IMR-90 (cell line): ENCODE measurements around the gene RGS12.

ENCODE experiments used
- BHLHE40 ChIP-seq: fragments of 150-350 bp; IDR thresholded peaks from 2 replicates; pipeline ENCODE4 v1.6.1; 2016; ENCODE audit warnings: mild to moderate bottlenecking, low read depth, low read length
- CEBPB ChIP-seq: IDR thresholded peaks from 2 replicates; pipeline ENCODE4 v1.6.1; 2012; ENCODE audit warnings: low read depth, low read length, improper control_type of control experiment
- CTCF ChIP-seq: conservative IDR thresholded peaks from 2 replicates; pipeline ENCODE4 v1.5.1; 2012; ENCODE audit warnings: mild to moderate bottlenecking, low read depth, low read length, improper control_type of control experiment
- FOS ChIP-seq: fragments of 150-350 bp; IDR thresholded peaks from 2 replicates; pipeline ENCODE4 v1.6.1; 2016; ENCODE audit warnings: low read depth, low read length
- MAFK ChIP-seq: IDR thresholded peaks from 2 replicates; pipeline ENCODE4 v1.6.1; 2012; ENCODE audit warnings: low read depth, low read length, improper control_type of control experiment
- MAZ ChIP-seq: IDR thresholded peaks from 2 replicates; pipeline ENCODE4 v1.6.1; 2012; ENCODE audit warnings: low read depth, mild to moderate bottlenecking, low read length, improper control_type of control experiment, moderate library complexity, borderline replicate concordance
- MXI1 ChIP-seq: IDR thresholded peaks from 2 replicates; pipeline ENCODE4 v1.6.1; 2012; ENCODE audit warnings: low read depth, mild to moderate bottlenecking, low read length, moderate library complexity, borderline replicate concordance
- POLR2A ChIP-seq: IDR thresholded peaks from 2 replicates; pipeline ENCODE4 v1.6.1; 2012; ENCODE audit warnings: mild to moderate bottlenecking, low read depth, low read length
- RAD21 ChIP-seq: IDR thresholded peaks from 2 replicates; pipeline ENCODE4 v1.6.1; 2012; ENCODE audit warnings: low read length, improper control_type of control experiment
- RCOR1 ChIP-seq: IDR thresholded peaks from 2 replicates; pipeline ENCODE4 v1.6.1; 2012; ENCODE audit warnings: mild to moderate bottlenecking, low read length, improper control_type of control experiment; ENCODE audit not compliant: insufficient replicate concordance
- RFX5 ChIP-seq: IDR thresholded peaks from 2 replicates; pipeline ENCODE4 v1.8.0; 2012; ENCODE audit warnings: low read depth, mild to moderate bottlenecking, low read length, moderate library complexity
- SMC3 ChIP-seq: fragments of 150-350 bp; IDR thresholded peaks from 2 replicates; pipeline ENCODE4 v1.6.1; 2016; ENCODE audit warnings: low read depth, mild to moderate bottlenecking, antibody characterized with exemption, low read length, moderate library complexity
- USF2 ChIP-seq: fragments of 150-350 bp; IDR thresholded peaks from 2 replicates; pipeline ENCODE4 v1.6.1; 2017; ENCODE audit warnings: mild to moderate bottlenecking, antibody characterized with exemption, low read length, low read depth

- TF ChIP-seq FOS (no peak), CTCF (no peak), CEBPB (no peak), USF2 (no peak), MXI1 (no peak), RFX5 (no peak), MAFK (no peak), POLR2A (no peak), SMC3 (no peak), RAD21 (no peak), BHLHE40 (no peak), RCOR1 (no peak), MAZ (no peak)
Measured at GRCh38 chr4:3286335-3287175, 6.3 kb upstream of the RGS12 start.
